Neuronal stem cell (in vitro differentiated cells): Measurements from ENCODE around the gene TMEM59.
A peak's percentile ranks its signal among the peaks of the same experiment; 100 is the strongest.

Experiments used
- DNase-seq: peaks from one replicate; pipeline ENCODE4 v3.0.0-alpha.2; 2013; ENCODE audit warnings: low spot score
- H2AFZ ChIP-seq: one replicate; pipeline ENCODE4 v1.6.1; 2013; ENCODE audit warnings: mild to moderate bottlenecking, low read length, inconsistent platforms
- H2AK5ac ChIP-seq: 2 replicates; pipeline ENCODE4 v1.6.1; 2013; ENCODE audit warnings: low read depth, mild to moderate bottlenecking, inconsistent platforms, low read length, moderate library complexity, mixed read lengths
- H2BK120ac ChIP-seq: 2 replicates; pipeline ENCODE4 v1.6.1; 2013; ENCODE audit warnings: low read depth, mild to moderate bottlenecking, inconsistent platforms, low read length, moderate library complexity, mixed read lengths
- H2BK12ac ChIP-seq: one replicate; pipeline ENCODE4 v1.6.1; 2013; ENCODE audit warnings: low read length, inconsistent platforms
- H2BK15ac ChIP-seq: 2 replicates; pipeline ENCODE4 v1.6.1; 2013; ENCODE audit warnings: mild to moderate bottlenecking, low read length, inconsistent platforms, mixed read lengths
- H2BK5ac ChIP-seq: one replicate; pipeline ENCODE4 v1.6.1; 2013; ENCODE audit warnings: inconsistent platforms, mild to moderate bottlenecking, low read length, moderate library complexity
- H3K14ac ChIP-seq: one replicate; pipeline ENCODE4 v1.6.1; 2013; ENCODE audit warnings: low read length, inconsistent platforms
- H3K18ac ChIP-seq: 2 replicates; pipeline ENCODE4 v1.6.1; 2013; ENCODE audit warnings: low read length, inconsistent platforms
- H3K23ac ChIP-seq: 2 replicates; pipeline ENCODE4 v1.6.1; 2013; ENCODE audit warnings: low read depth, mild to moderate bottlenecking, mixed read lengths, low read length, inconsistent platforms; ENCODE audit not compliant: poor library complexity
- H3K27ac ChIP-seq: replicated peaks from 3 replicates; pipeline ENCODE4 v1.5.1; 2013; ENCODE audit warnings: low read length, inconsistent platforms
- H3K27me3 ChIP-seq, 3 experiments: 2 replicates each; pipeline ENCODE4 v1.6.1; 2013; ENCODE audit warnings: low read length in 3 of 3, mild to moderate bottlenecking in 2 of 3, inconsistent platforms in 1 of 3, low read depth in 1 of 3, mixed read lengths in 1 of 3, moderate library complexity in 1 of 3; ENCODE audit not compliant: control insufficient read depth in 3 of 3, insufficient read depth in 3 of 3
- H3K36me3 ChIP-seq, 2 donors: replicated peaks in 1 of 2; 2 replicates each; pipeline ENCODE4 v1.6.1; 2013; ENCODE audit warnings: low read length in 2 of 2; ENCODE audit not compliant: control insufficient read depth in 2 of 2, insufficient read depth in 2 of 2
- H3K4ac ChIP-seq: 2 replicates; pipeline ENCODE4 v1.6.1; 2013; ENCODE audit warnings: inconsistent platforms, mild to moderate bottlenecking, low read length, moderate library complexity
- H3K4me1 ChIP-seq, 2 donors: 1 replicate in 1 of 2; 2 replicates in 1 of 2; pipeline ENCODE4 v1.6.1; 2013; ENCODE audit warnings: low read length in 2 of 2, low read depth in 1 of 2; ENCODE audit not compliant: control insufficient read depth in 2 of 2, insufficient read depth in 1 of 2
- H3K4me2 ChIP-seq: one replicate; pipeline ENCODE4 v1.6.1; 2013; ENCODE audit warnings: mild to moderate bottlenecking, low read length, inconsistent platforms; ENCODE audit not compliant: insufficient read depth, poor library complexity, severe bottlenecking
- H3K4me3 ChIP-seq, 2 donors: 2 replicates each; pipeline ENCODE4 v1.5.1; 2013; ENCODE audit warnings: low read length in 2 of 2, mild to moderate bottlenecking in 2 of 2, inconsistent platforms in 1 of 2, moderate library complexity in 1 of 2
- H3K79me1 ChIP-seq: one replicate; pipeline ENCODE4 v1.6.1; 2013; ENCODE audit warnings: low read depth, mild to moderate bottlenecking, inconsistent platforms, low read length, moderate library complexity
- H3K9ac ChIP-seq: one replicate; pipeline ENCODE4 v1.6.1; 2013; ENCODE audit warnings: mild to moderate bottlenecking, low read depth, low read length, inconsistent platforms; ENCODE audit not compliant: poor library complexity
- H3K9me3 ChIP-seq, 2 donors: replicated peaks in 1 of 2; 2 replicates each; pipeline versions ENCODE3 to v1.6.1; 2013; ENCODE audit warnings: low read length in 2 of 2, mild to moderate bottlenecking in 2 of 2, inconsistent platforms in 1 of 2, low read depth in 1 of 2, mixed read lengths in 1 of 2, moderate library complexity in 1 of 2; ENCODE audit not compliant: control insufficient read depth in 2 of 2, insufficient read depth in 1 of 2
- H4K8ac ChIP-seq: one replicate; pipeline ENCODE4 v1.6.1; 2013; ENCODE audit warnings: low read depth, mild to moderate bottlenecking, inconsistent platforms, low read length, moderate library complexity
- H4K91ac ChIP-seq: one replicate; pipeline ENCODE4 v1.6.1; 2013; ENCODE audit warnings: low read length, low read depth, mild to moderate bottlenecking, inconsistent platforms; ENCODE audit not compliant: poor library complexity
- WGBS, 2 donors: extraction: QIAGEN DNeasy Blood & Tissue Kit; methylation state at CpG; one replicate each; pipeline ENCODE4 v1.1.7; 2013; ENCODE audit warnings: missing lambda C conversion rate in 2 of 2, mixed read lengths in 1 of 2; ENCODE audit not compliant: insufficient read length in 2 of 2, insufficient replicate concordance in 1 of 2; ENCODE audit errors: extremely low coverage in 2 of 2; 5-methylcytosine and 5-hydroxymethylcytosine counted together

Gene TMEM59

GRCh38 chr1:53982763-53983104, 70.3 kb downstream of the TMEM59 start:
- H3K36me3 ChIP-seq: no peaks in the 10 kb centered on the region
- DNase-seq: no peak
- WGBS, 2 donors: no CpG with 5 or more reads among the region's 4 CpGs
- H2BK12ac ChIP-seq: no peak overlapping the region
- H2AK5ac ChIP-seq: no peak overlapping the region
- H3K9me3 ChIP-seq: no peaks in the 10 kb centered on the region
- H3K79me1 ChIP-seq: no peaks in the 10 kb centered on the region
- no peak overlapping the region for H3K27ac ChIP-seq
- no peak overlapping the region for H4K91ac ChIP-seq
- H3K18ac ChIP-seq: peak overlapping the region; percentile 76
- H2AFZ ChIP-seq: peak overlapping the region; percentile 96
- peak overlapping the region; percentile 31 for H3K4me2 ChIP-seq
- H2BK15ac ChIP-seq: no peak overlapping the region
- no peak overlapping the region for H3K23ac ChIP-seq
- H3K14ac ChIP-seq: no peak overlapping the region
- H2BK5ac ChIP-seq: no peak overlapping the region
- peaks cover 0 to 9% (median 0%) of the 10 kb centered on the region in 3 experiments for H3K27me3 ChIP-seq
- H4K8ac ChIP-seq: no peak overlapping the region
- no peak overlapping the region for H3K9ac ChIP-seq
- no peak overlapping the region for H2BK120ac ChIP-seq
- peaks cover 3 to 9% of the 10 kb centered on the region in 2 donors for H3K4me1 ChIP-seq
- peak overlapping the region in 1 of 2 donors; percentile 9 for H3K4me3 ChIP-seq
- no peak overlapping the region for H3K4ac ChIP-seq

- H3K27me3 ChIP-seq: peaks cover 0 to 9% (median 0%) of the 10 kb centered on the region in 3 experiments
- H3K4me2 ChIP-seq: peak overlapping the region; percentile 34
- peaks cover 3 to 9% of the 10 kb centered on the region in 2 donors for H3K4me1 ChIP-seq
- H4K91ac ChIP-seq: no peak overlapping the region
- H2BK5ac ChIP-seq: no peak overlapping the region
- H2AK5ac ChIP-seq: no peak overlapping the region
- H3K18ac ChIP-seq: peak overlapping the region; percentile 76
- no peak overlapping the region for H3K4ac ChIP-seq
- H3K14ac ChIP-seq: no peak overlapping the region
- no peak overlapping the region for H3K9ac ChIP-seq
- H2AFZ ChIP-seq: peak overlapping the region; percentile 96
- H2BK120ac ChIP-seq: no peak overlapping the region
- no peaks in the 10 kb centered on the region for H3K36me3 ChIP-seq
- no peaks in the 10 kb centered on the region for H3K9me3 ChIP-seq
- WGBS, 2 donors: no CpG with 5 or more reads among the region's 20 CpGs
- H3K79me1 ChIP-seq: no peaks in the 10 kb centered on the region
- peak overlapping the region in 1 of 2 donors; percentile 9 for H3K4me3 ChIP-seq
- no peak overlapping the region for H4K8ac ChIP-seq
- no peak overlapping the region for H3K27ac ChIP-seq
- no peak overlapping the region for H3K23ac ChIP-seq
- H2BK12ac ChIP-seq: no peak overlapping the region
- DNase-seq: peak; percentile 23
- H2BK15ac ChIP-seq: no peak overlapping the region
Measured at GRCh38 chr1:53982034-53982762, 70.8 kb downstream of the TMEM59 start.

DNA sequence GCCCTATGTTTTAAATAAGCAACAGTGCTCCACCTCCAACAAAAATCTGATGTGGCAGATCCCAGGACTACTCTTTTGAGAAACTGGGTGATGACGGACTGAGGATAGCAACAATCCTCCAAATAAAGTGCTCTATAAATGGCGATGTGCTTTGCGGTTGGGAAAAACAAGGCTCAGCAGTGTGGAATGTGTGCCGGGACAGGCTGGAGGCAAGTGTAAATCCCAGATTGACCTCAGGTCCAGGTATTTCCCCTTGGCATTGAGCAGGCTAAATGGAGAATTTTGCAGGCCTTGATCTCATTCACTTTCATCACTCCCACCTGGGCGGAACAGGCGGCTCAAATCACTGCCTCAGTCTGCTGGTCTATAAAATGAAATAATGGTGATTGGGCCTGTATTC, 71.8 kb downstream of the TMEM59 start:
- Histone ChIP-seq H3K14ac (no peak overlapping the region), H2BK12ac (no peak overlapping the region), H3K23ac (no peak overlapping the region), H3K18ac (no peak overlapping the region), H3K9ac (no peak overlapping the region), H2BK15ac (no peak overlapping the region), H4K8ac (no peak overlapping the region), H3K27ac (no peak overlapping the region), H3K79me1 (no peaks in the 10 kb centered on the region), H4K91ac (no peak overlapping the region), H2BK5ac (no peak overlapping the region), H3K4ac (no peak overlapping the region), H3K9me3 (no peaks in the 10 kb centered on the region), H2AFZ (no peak overlapping the region), H3K4me2 (no peak overlapping the region), H3K36me3 (peaks cover 0 to 3% of the 10 kb centered on the region in 2 donors), H3K27me3 (peaks cover 0 to 3% (median 0%) of the 10 kb centered on the region in 3 experiments), H3K4me1 (peaks cover 3 to 9% of the 10 kb centered on the region in 2 donors), H2AK5ac (no peak overlapping the region), H2BK120ac (no peak overlapping the region), H3K4me3 (no peak overlapping the region)
- no peak for DNase-seq
- no CpG with 5 or more reads among the region's 6 CpGs for WGBS, 2 donors

GRCh38 chr1:53979712-53980450, 73.1 kb downstream of the TMEM59 start:
- Histone ChIP-seq H3K23ac (no peak overlapping the region), H3K14ac (peak overlapping the region; percentile 10), H3K9ac (no peak overlapping the region), H2AFZ (peak overlapping the region; percentile 30), H2AK5ac (no peak overlapping the region), H2BK15ac (no peak overlapping the region), H4K8ac (no peak overlapping the region), H3K4me3 (no peak overlapping the region), H3K27ac (no peak overlapping the region), H2BK5ac (no peak overlapping the region), H3K4me1 (peaks cover 3 to 9% of the 10 kb centered on the region in 2 donors), H4K91ac (no peak overlapping the region), H3K36me3 (peaks cover 0 to 5% of the 10 kb centered on the region in 2 donors), H2BK120ac (no peak overlapping the region), H3K4me2 (no peak overlapping the region), H2BK12ac (no peak overlapping the region), H3K27me3 (no peaks in the 10 kb centered on the region), H3K79me1 (no peaks in the 10 kb centered on the region), H3K18ac (no peak overlapping the region), H3K4ac (no peak overlapping the region), H3K9me3 (no peaks in the 10 kb centered on the region)
- no CpG with 5 or more reads among the region's 13 CpGs for WGBS, 2 donors
- DNase-seq: no peak
